ENCODE data around the gene FOXP1.

GRCh38 chr3:71490692-71491091 is 92.8 kb downstream of the FOXP1 start:
- TF ChIP-seq CTCF (IDR thresholded peaks at IDR 0.05) (no peak), EZH2 (IDR thresholded peaks at IDR 0.05) (no peak)

Measured in neural progenitor cell (in vitro differentiated cells).